Peyer's patch (tissue), 4 donors: ENCODE results near the gene PODXL2. TPM values are rescaled to one million over a fixed set of nuclear protein-coding genes. Genes with fewer than 3 reads are reported as not detected.

Experiments used
- DNase-seq, 3 donors: peaks; one replicate each; pipeline ENCODE4 v3.0.0-alpha.2; 2017 to 2019
- H3K27ac ChIP-seq, 4 donors: fragments of 200-600 bp; sonication (generic); one replicate each; pipeline ENCODE4 v1.5.1; 2016 to 2019
- H3K27me3 ChIP-seq, 2 donors: fragments of 200-600 bp; sonication (generic); one replicate each; pipeline ENCODE4 v1.5.1; 2019
- H3K36me3 ChIP-seq, 3 donors: fragments of 200-600 bp; sonication (generic); one replicate each; pipeline ENCODE4 v1.5.1; 2016 to 2019
- H3K4me1 ChIP-seq, 4 donors: fragments of 200-600 bp; sonication (generic); one replicate each; pipeline ENCODE4 v1.5.1; 2016 to 2019
- H3K4me3 ChIP-seq, 4 donors: fragments of 200-600 bp; sonication (generic); 1 replicate in 3 of 4; 2 replicates in 1 of 4; pipeline ENCODE4 v1.5.1; 2016 to 2019; ENCODE audit warnings: mild to moderate bottlenecking in 1 of 4
- H3K9me3 ChIP-seq, 4 donors: fragments of 200-600 bp; sonication (generic); one replicate each; pipeline ENCODE4 v1.5.1; 2016 to 2019; ENCODE audit warnings: mild to moderate bottlenecking in 1 of 4
- CTCF ChIP-seq, 6 experiments: fragments of 450-650 bp in 4 of 6; fragments of 200-600 bp in 2 of 6; sonication (generic) in 1 of 6; IDR thresholded peaks; one replicate each; pipeline ENCODE4 v1.5.1; 2017 to 2019; ENCODE audit warnings: antibody characterized with exemption in 6 of 6, mild to moderate bottlenecking in 3 of 6, moderate library complexity in 1 of 6
- POLR2A ChIP-seq, 2 donors: fragments of 450-650 bp; IDR thresholded peaks; one replicate each; pipeline ENCODE4 v1.5.1; 2017; ENCODE audit warnings: antibody characterized with exemption in 2 of 2, mild to moderate bottlenecking in 2 of 2, moderate library complexity in 2 of 2
- total RNA-seq, 4 donors: library from RNA; depleted of rRNA; stranded (reverse); fragments of >200 nt; gene quantifications; one replicate each; pipeline ENCODE4 v1.1.0, GENCODE V29; 2016

The PODXL2 gene
- total RNA-seq, 4 donors from 2014 or later: 7.4 to 15.6 (median 9.9) TPM

DNA sequence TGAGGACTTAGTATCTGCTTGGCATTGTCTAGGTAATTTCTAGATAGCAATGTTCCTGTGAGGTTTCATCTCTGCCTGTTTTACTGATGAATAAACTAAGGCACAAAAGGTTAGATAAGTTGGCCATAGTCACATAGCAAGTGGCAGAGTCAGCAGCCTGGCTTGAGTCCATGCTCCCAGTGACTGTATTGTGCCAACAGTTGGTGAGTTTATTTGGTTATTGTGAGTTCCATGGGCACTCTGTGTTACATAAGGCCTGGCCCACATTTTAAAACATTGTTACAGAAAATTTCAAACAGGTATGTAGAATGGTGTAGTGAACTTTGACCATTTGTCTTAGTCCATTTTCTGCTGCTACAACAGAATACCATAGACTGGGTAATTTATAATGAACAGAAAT is 15.6 kb upstream of the PODXL2 start:
- Histone ChIP-seq H3K9me3 (no peaks in the 10 kb centered on the region), H3K4me1 (no peaks in the 10 kb centered on the region), H3K36me3 (peaks cover 0 to under 1% (median 0%) of the 10 kb centered on the region in 3 donors), H3K27ac (no peak overlapping the region), H3K27me3 (no peaks in the 10 kb centered on the region), H3K4me3 (no peak overlapping the region)
- DNase-seq: no peak
- no peak for TF ChIP-seq CTCF (IDR thresholded peaks at IDR 0.05)
- no peak for TF ChIP-seq POLR2A (IDR thresholded peaks at IDR 0.05)

DNA sequence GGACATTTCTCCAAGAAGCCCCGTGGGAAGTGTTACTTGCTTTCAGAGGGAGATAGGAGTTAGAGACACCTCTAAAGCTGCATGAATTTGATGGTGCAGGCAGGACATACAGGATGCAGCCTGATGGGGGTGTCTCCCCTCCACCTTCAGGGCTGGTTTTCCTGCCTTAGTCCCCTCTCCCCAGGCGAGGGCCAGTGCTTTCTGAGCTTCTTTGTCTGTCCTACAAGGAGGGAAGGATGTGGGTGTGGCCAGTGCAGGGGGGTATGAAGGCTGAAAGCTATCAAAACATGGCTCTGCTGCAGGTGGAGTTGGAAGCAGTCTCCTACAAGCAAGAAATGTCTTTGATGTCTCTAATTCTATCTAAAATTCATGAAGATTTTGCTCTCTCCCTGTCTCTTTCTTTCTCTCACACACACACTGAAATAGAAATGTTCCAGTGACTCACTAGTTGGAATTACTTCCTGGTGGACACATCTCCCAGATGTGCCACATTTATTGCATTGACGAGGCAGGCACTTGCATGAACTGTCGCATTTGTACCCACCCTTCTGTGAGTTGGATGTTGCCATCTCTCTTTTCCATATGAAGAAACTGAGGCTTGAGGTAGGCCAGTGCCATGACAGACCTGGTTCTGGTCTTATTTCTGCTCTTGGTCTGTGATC is 13.9 kb upstream of the PODXL2 start:
- Histone ChIP-seq H3K4me1 (no peaks in the 10 kb centered on the region), H3K36me3 (no peaks in the 10 kb centered on the region), H3K27me3 (no peaks in the 10 kb centered on the region), H3K4me3 (no peak overlapping the region), H3K9me3 (no peaks in the 10 kb centered on the region), H3K27ac (no peak overlapping the region)
- peak in 1 of 3 donors; percentile 28 for DNase-seq
- TF ChIP-seq POLR2A (IDR thresholded peaks at IDR 0.05): no peak
- no peak for TF ChIP-seq CTCF (IDR thresholded peaks at IDR 0.05)

GRCh38 chr3:127615631-127616305 is 13.2 kb upstream of the PODXL2 start:
- H3K4me3 ChIP-seq: no peak overlapping the region
- peak in 1 of 3 donors; percentile 18 for DNase-seq
- H3K36me3 ChIP-seq: peaks cover 0 to 4% (median 0%) of the 10 kb centered on the region in 3 donors
- no peak overlapping the region for H3K27ac ChIP-seq
- no peaks in the 10 kb centered on the region for H3K9me3 ChIP-seq
- H3K4me1 ChIP-seq: no peaks in the 10 kb centered on the region
- no peaks in the 10 kb centered on the region for H3K27me3 ChIP-seq
- TF ChIP-seq POLR2A (IDR thresholded peaks at IDR 0.05): no peak
- no peak for TF ChIP-seq CTCF (IDR thresholded peaks at IDR 0.05)

GRCh38 chr3:127616836-127617605 is 12.0 kb upstream of the PODXL2 start:
- Histone ChIP-seq H3K27ac (no peak overlapping the region), H3K4me1 (no peaks in the 10 kb centered on the region), H3K27me3 (no peaks in the 10 kb centered on the region), H3K36me3 (peaks cover 0 to 12% (median 0%) of the 10 kb centered on the region in 3 donors), H3K4me3 (no peak overlapping the region), H3K9me3 (no peaks in the 10 kb centered on the region)
- TF ChIP-seq CTCF (IDR thresholded peaks at IDR 0.05) (no peak), POLR2A (IDR thresholded peaks at IDR 0.05) (no peak)
- peak in 1 of 3 donors; percentile 16 for DNase-seq

DNA sequence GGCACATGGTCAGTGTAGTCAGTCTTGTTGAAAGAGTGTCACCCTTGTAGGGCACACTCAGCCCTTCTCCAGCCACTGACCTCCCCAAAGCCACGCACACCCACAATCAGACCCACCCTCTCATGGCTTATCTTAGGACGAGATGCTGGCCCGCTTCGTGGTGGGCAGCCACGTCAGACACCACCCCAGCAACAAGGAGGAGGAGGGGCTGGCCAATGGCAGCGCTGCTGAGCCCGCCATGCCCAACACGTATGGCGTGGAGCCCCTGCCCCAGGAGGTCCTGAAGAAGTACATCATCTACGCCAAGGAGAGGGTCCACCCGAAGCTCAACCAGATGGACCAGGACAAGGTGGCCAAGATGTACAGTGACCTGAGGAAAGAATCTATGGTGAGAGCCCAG is 10.1 kb upstream of the PODXL2 start:
- no peak overlapping the region for H3K4me3 ChIP-seq
- H3K4me1 ChIP-seq: no peaks in the 10 kb centered on the region
- no peak for TF ChIP-seq POLR2A (IDR thresholded peaks at IDR 0.05)
- TF ChIP-seq CTCF (IDR thresholded peaks at IDR 0.05): no peak
- H3K9me3 ChIP-seq: no peaks in the 10 kb centered on the region
- no peak overlapping the region for H3K27ac ChIP-seq
- peaks cover 0 to 12% (median 0%) of the 10 kb centered on the region in 3 donors for H3K36me3 ChIP-seq
- peak in 1 of 3 donors; percentile 22 for DNase-seq
- no peaks in the 10 kb centered on the region for H3K27me3 ChIP-seq
